Natural killer cell (primary cell): ENCODE results near the gene VPS26B. TPM values are rescaled to one million over a fixed set of nuclear protein-coding genes. Genes with fewer than 3 reads are reported as not detected.

Experiments
- ATAC-seq, 3 donors: fragments of 150-1000 bp in 2 of 3; fragments of 200-7000 bp in 1 of 3; cut with Tn5 transposase; 1 replicate in 1 of 3; 2 replicates in 2 of 3; pipeline ENCODE4 v1.10.0; 2021; ENCODE audit warnings: mild to moderate bottlenecking in 2 of 3, moderate library complexity in 2 of 3
- DNase-seq, 2 donors: peaks; one replicate each; pipeline versions ENCODE4 v3.0.0 to v3.0.0-alpha.2; 2013 to 2021; ENCODE audit warnings: mixed read lengths in 1 of 2
- H3K27ac ChIP-seq: one replicate; pipeline ENCODE4 v1.5.1; 2013; ENCODE audit warnings: mild to moderate bottlenecking, low read length
- H3K27me3 ChIP-seq: one replicate; pipeline ENCODE4 v1.6.1; 2013; ENCODE audit warnings: low read length; ENCODE audit not compliant: control insufficient read depth, insufficient read depth
- H3K36me3 ChIP-seq: one replicate; pipeline ENCODE4 v1.6.1; 2013; ENCODE audit warnings: low read length; ENCODE audit not compliant: control insufficient read depth, insufficient read depth
- H3K4me1 ChIP-seq: one replicate; pipeline ENCODE4 v1.6.1; 2013; ENCODE audit warnings: low read length; ENCODE audit not compliant: control insufficient read depth, insufficient read depth
- H3K4me3 ChIP-seq: one replicate; pipeline ENCODE4 v1.5.1; 2013; ENCODE audit warnings: low read length
- H3K9me3 ChIP-seq: one replicate; pipeline ENCODE4 v1.6.1; 2013; ENCODE audit warnings: low read length; ENCODE audit not compliant: control insufficient read depth, insufficient read depth
- H3K27ac Mint-ChIP-seq, 2 donors: one replicate each; pipeline ENCODE4 v1.8.0; 2022; ENCODE audit warnings: mild to moderate bottlenecking in 2 of 2, mixed read lengths in 2 of 2, moderate library complexity in 1 of 2
- H3K27me3 Mint-ChIP-seq, 2 donors: one replicate each; pipeline ENCODE4 v1.8.0; 2022; ENCODE audit warnings: low read depth in 2 of 2, mixed read lengths in 2 of 2
- H3K36me3 Mint-ChIP-seq: one replicate; pipeline ENCODE4 v1.8.0; 2022; ENCODE audit warnings: mixed read lengths
- H3K4me1 Mint-ChIP-seq, 2 donors: one replicate each; pipeline ENCODE4 v1.8.0; 2022; ENCODE audit warnings: mixed read lengths in 2 of 2
- H3K4me3 Mint-ChIP-seq: one replicate; pipeline ENCODE4 v1.8.0; 2022; ENCODE audit warnings: mild to moderate bottlenecking, moderate library complexity, mixed read lengths
- H3K9me3 Mint-ChIP-seq, 2 donors: one replicate each; pipeline ENCODE4 v1.8.0; 2022; ENCODE audit warnings: mixed read lengths in 2 of 2
- CTCF ChIP-seq: fragments of 200-600 bp; IDR thresholded peaks from one replicate; pipeline ENCODE4 v1.8.0; 2022; ENCODE audit warnings: antibody characterized with exemption
- WGBS: methylation state at CpG from one replicate; pipeline ENCODE4 v1.1.7; 2013; ENCODE audit warnings: missing lambda C conversion rate; ENCODE audit not compliant: insufficient coverage; 5-methylcytosine and 5-hydroxymethylcytosine counted together
- intact Hi-C: fragments of 100-400 bp; cut with micrococcal nuclease; formaldehyde crosslinking; loops from one replicate; pipeline ENCODE4 v1.14.2; 2022
- total RNA-seq, 4 donors: library from RNA; stranded (reverse); fragments of 120-200 nt in 1 of 4; gene quantifications; one replicate each; pipeline versions ENCODE4 v1.2.3 to v1.2.4, GENCODE V29; 2013 to 2022

Gene VPS26B
- total RNA-seq, 3 donors from 2014 or later (not counting 1 experiment from before 2014, with no cell fraction given), result 83.0 to 113 (median 107) TPM

DNA sequence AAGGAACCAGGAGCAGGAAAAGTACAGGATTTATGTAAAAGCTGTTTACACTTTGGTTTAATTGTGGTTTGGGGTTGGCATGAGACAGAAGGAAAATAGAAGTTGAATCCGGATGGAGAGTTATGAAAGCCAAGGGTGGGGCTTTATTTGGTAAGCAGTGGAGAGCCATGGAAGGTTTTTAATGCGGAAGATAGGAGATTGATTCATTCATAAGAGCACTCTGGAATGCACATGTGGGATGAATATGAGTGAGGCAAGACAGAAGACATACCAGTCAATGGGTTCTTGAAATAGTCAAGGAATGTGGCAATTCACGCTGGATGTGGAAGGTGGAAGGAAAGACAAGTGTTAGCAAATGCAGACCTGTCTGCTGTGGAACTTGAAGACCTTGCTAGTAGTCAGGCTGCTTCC lies 42.4 kb downstream of the VPS26B start:
- H3K9me3 ChIP-seq, result no peaks in the 10 kb centered on the region
- Mint-ChIP-seq H3K9me3 (no peaks in the 10 kb centered on the region), H3K27ac (no peak overlapping the region), H3K4me3 (no peak overlapping the region), H3K4me1 (peaks cover 10 to 14% of the 10 kb centered on the region in 2 donors), H3K36me3 (no peaks in the 10 kb centered on the region), H3K27me3 (peaks cover 10 to 13% of the 10 kb centered on the region in 2 donors)
- peaks cover 16% of the 10 kb centered on the region for H3K4me1 ChIP-seq
- no peak overlapping the region for H3K4me3 ChIP-seq
- peaks cover 19% of the 10 kb centered on the region for H3K36me3 ChIP-seq
- DNase-seq (no peak), ATAC-seq (no peak)
- H3K27me3 ChIP-seq, result no peaks in the 10 kb centered on the region
- no peak for TF ChIP-seq CTCF
- 40% methylated on average over 3 of the region's 3 CpGs for WGBS
- H3K27ac ChIP-seq, result no peak overlapping the region
- intact Hi-C loops, result no loop called here

DNA sequence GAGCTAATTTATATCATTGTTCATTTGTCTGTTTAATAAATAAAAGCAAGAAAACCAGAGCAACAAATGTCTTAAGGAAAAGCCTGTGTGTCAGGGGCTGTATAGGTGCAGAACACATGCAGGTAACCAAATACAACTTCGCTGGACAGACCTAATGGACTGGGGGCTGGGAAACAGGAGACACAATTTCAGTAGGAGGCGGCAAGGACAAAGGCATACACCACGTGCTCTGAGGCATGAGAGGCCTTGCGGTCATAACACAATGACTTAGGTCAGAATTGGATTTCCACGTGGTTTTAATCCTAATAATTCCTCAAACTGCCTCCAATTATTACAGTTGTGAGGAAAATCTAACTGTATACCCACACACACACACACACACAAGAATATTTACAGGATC lies 43.0 kb downstream of the VPS26B start:
- TF ChIP-seq CTCF, result no peak
- peaks cover 14 to 17% of the 10 kb centered on the region in 2 donors for H3K27me3 Mint-ChIP-seq
- no peak overlapping the region for H3K4me3 Mint-ChIP-seq
- H3K9me3 ChIP-seq, result no peaks in the 10 kb centered on the region
- DNase-seq (no peak), ATAC-seq (no peak)
- no peaks in the 10 kb centered on the region for H3K27me3 ChIP-seq
- H3K36me3 Mint-ChIP-seq, result no peaks in the 10 kb centered on the region
- no peak overlapping the region for H3K27ac Mint-ChIP-seq
- no peaks in the 10 kb centered on the region for H3K9me3 Mint-ChIP-seq
- H3K4me1 Mint-ChIP-seq, result peaks cover 10 to 14% of the 10 kb centered on the region in 2 donors
- intact Hi-C loops, result no loop called here
- 91% methylated on average over 5 of the region's 5 CpGs for WGBS
- H3K4me3 ChIP-seq, result no peak overlapping the region
- peaks cover 14% of the 10 kb centered on the region for H3K36me3 ChIP-seq
- peaks cover 11% of the 10 kb centered on the region for H3K4me1 ChIP-seq
- H3K27ac ChIP-seq, result no peak overlapping the region

DNA sequence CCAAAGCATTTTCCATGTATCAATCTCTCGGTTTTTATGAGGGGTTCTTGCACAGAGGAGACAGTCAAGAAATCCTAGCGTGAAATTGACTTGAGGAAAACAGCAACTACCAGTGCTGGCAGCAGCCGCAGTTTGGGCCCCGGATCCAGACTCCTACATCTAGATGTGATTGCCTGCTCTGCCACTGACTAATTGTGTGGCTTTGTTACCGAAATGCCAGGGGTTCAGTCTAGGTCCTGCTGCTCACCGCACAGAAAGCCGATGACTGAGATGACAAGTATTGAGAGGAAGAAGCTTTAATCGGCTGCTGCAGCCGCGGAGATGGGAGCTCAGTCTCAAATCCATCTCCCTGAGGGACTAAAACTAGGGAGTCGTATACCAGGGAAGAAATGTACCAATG lies 43.5 kb downstream of the VPS26B start:
- H3K9me3 Mint-ChIP-seq, result no peaks in the 10 kb centered on the region
- Histone ChIP-seq H3K4me1 (peaks cover 11% of the 10 kb centered on the region), H3K36me3 (peaks cover 9% of the 10 kb centered on the region), H3K9me3 (no peaks in the 10 kb centered on the region), H3K4me3 (no peak overlapping the region), H3K27ac (no peak overlapping the region), H3K27me3 (peaks cover 3% of the 10 kb centered on the region)
- no peak for TF ChIP-seq CTCF
- peaks cover 19 to 22% of the 10 kb centered on the region in 2 donors for H3K27me3 Mint-ChIP-seq
- H3K4me1 Mint-ChIP-seq, result peaks cover 10 to 14% of the 10 kb centered on the region in 2 donors
- H3K36me3 Mint-ChIP-seq, result no peaks in the 10 kb centered on the region
- 94% methylated on average over 11 of the region's 11 CpGs for WGBS
- H3K4me3 Mint-ChIP-seq, result no peak overlapping the region
- ATAC-seq (no peak), DNase-seq (no peak)
- H3K27ac Mint-ChIP-seq, result no peak overlapping the region
- intact Hi-C loops, result no loop called here

- H3K36me3 Mint-ChIP-seq, result no peaks in the 10 kb centered on the region
- DNase-seq (peak in 1 of 2 donors; percentile 68), ATAC-seq (peak in 2 of 3 donors; percentile 32 to 45)
- H3K4me1 ChIP-seq, result peaks cover 11% of the 10 kb centered on the region
- WGBS, result 27% methylated on average over 5 of the region's 5 CpGs
- no peak for TF ChIP-seq CTCF
- peak overlapping the region; percentile 5 for H3K4me3 Mint-ChIP-seq
- intact Hi-C loops, result no loop called here
- H3K9me3 Mint-ChIP-seq, result no peaks in the 10 kb centered on the region
- H3K4me1 Mint-ChIP-seq, result peaks cover 13 to 17% of the 10 kb centered on the region in 2 donors
- no peak overlapping the region for H3K4me3 ChIP-seq
- peaks cover 36 to 42% of the 10 kb centered on the region in 2 donors for H3K27me3 Mint-ChIP-seq
- H3K36me3 ChIP-seq, result no peaks in the 10 kb centered on the region
- no peaks in the 10 kb centered on the region for H3K9me3 ChIP-seq
- no peak overlapping the region for H3K27ac Mint-ChIP-seq
- no peak overlapping the region for H3K27ac ChIP-seq
- H3K27me3 ChIP-seq, result peaks cover 11% of the 10 kb centered on the region
Observed at GRCh38 chr11:134270250-134270714, 45.8 kb downstream of the VPS26B start.
